ENCODE measurements around the gene N4BP3.
A peak's percentile ranks its signal among the peaks of the same experiment; 100 is the strongest.

Gene N4BP3

GRCh38 chr5:178147406-178147805 is 34.1 kb downstream of the N4BP3 start:
- DNase-seq (ENCODE audit: low read depth in 2 of 2), result no peak

- peak in 1 of 2 donors; percentile 24 for DNase-seq (ENCODE audit: low read depth in 2 of 2)
Measured at GRCh38 chr5:178149199-178149932, 36.0 kb downstream of the N4BP3 start.

- no peak for DNase-seq (ENCODE audit: low read depth in 2 of 2)
Measured at GRCh38 chr5:178150977-178151734, 37.8 kb downstream of the N4BP3 start.

GRCh38 chr5:178152491-178153444 is 39.4 kb downstream of the N4BP3 start:
- DNase-seq (ENCODE audit: low read depth in 2 of 2), result no peak

GRCh38 chr5:178153530-178154340 is 40.4 kb downstream of the N4BP3 start, which contains the start of gene NHP2:
TSS of gene NHP2 (minus strand) at chr5:178153885. CDS start at chr5:178153817, 68 bp downstream.
- peak; percentile 94 to 96 for DNase-seq (ENCODE audit: low read depth in 2 of 2)

- DNase-seq (ENCODE audit: low read depth in 2 of 2), result no peak
Measured at GRCh38 chr5:178155065-178155464, 41.7 kb downstream of the N4BP3 start.

- DNase-seq (ENCODE audit: low read depth in 2 of 2), result no peak
Measured at GRCh38 chr5:178160176-178160575, 46.8 kb downstream of the N4BP3 start.

- no peak for DNase-seq (ENCODE audit: low read depth in 2 of 2)
Measured at GRCh38 chr5:178162481-178162880, 49.1 kb downstream of the N4BP3 start.

GRCh38 chr5:178163772-178164735 is 50.7 kb downstream of the N4BP3 start:
- peak; percentile 76 to 79 for DNase-seq (ENCODE audit: low read depth in 2 of 2)

- DNase-seq (ENCODE audit: low read depth in 2 of 2), result no peak
Measured at GRCh38 chr5:178165581-178165980, 52.2 kb downstream of the N4BP3 start.

GRCh38 chr5:178170455-178170854 is 57.1 kb downstream of the N4BP3 start:
- no peak for DNase-seq (ENCODE audit: low read depth in 2 of 2)

- DNase-seq (ENCODE audit: low read depth in 2 of 2), result no peak
Measured at GRCh38 chr5:178174456-178174855, 61.1 kb downstream of the N4BP3 start.

Measured in stimulated activated CD8-positive, alpha-beta memory T cell treated with anti-CD3 and anti-CD28 coated beads, Interleukin-15, amount 100 ng/mL, for 48 hours (primary cell).